Spleen (tissue), 11 donors: ENCODE measurements around the gene LPAR5. TPM values are rescaled to one million over a fixed set of nuclear protein-coding genes. Genes with fewer than 3 reads are reported as not detected.

Source experiments
- DNase-seq: peaks from one replicate; pipeline ENCODE4 v3.0.0-alpha.2; 2020
- H3K27ac ChIP-seq, 8 donors: fragments of 200-600 bp; sonication (generic) in 7 of 8; 1 replicate in 4 of 8; 2 replicates in 4 of 8; pipeline versions ENCODE4 v1.5.0 to v1.8.0; 2016 to 2021; ENCODE audit warnings: inconsistent platforms in 4 of 8, mild to moderate bottlenecking in 4 of 8, moderate library complexity in 1 of 8
- H3K27me3 ChIP-seq, 7 donors: fragments of 200-600 bp; sonication (generic) in 6 of 7; replicated peaks in 1 of 7; 1 replicate in 4 of 7; 2 replicates in 3 of 7; pipeline versions ENCODE4 v1.5.0 to v1.8.0; 2016 to 2021; ENCODE audit warnings: inconsistent platforms in 3 of 7, mild to moderate bottlenecking in 1 of 7
- H3K36me3 ChIP-seq, 6 donors: fragments of 200-600 bp; sonication (generic) in 5 of 6; 1 replicate in 4 of 6; 2 replicates in 2 of 6; pipeline versions ENCODE4 v1.5.0 to v1.8.0; 2016 to 2021; ENCODE audit warnings: inconsistent platforms in 2 of 6
- H3K4me1 ChIP-seq, 6 donors: fragments of 200-600 bp; sonication (generic) in 5 of 6; 1 replicate in 3 of 6; 2 replicates in 3 of 6; pipeline versions ENCODE4 v1.5.0 to v1.8.0; 2016 to 2021; ENCODE audit warnings: inconsistent platforms in 3 of 6
- H3K4me3 ChIP-seq, 8 donors: fragments of 200-600 bp; sonication (generic) in 7 of 8; 1 replicate in 4 of 8; 2 replicates in 4 of 8; pipeline versions ENCODE4 v1.5.0 to v1.8.0; 2016 to 2021; ENCODE audit warnings: inconsistent platforms in 4 of 8, mild to moderate bottlenecking in 4 of 8, moderate library complexity in 2 of 8
- H3K9me3 ChIP-seq, 8 donors: fragments of 200-600 bp; sonication (generic) in 7 of 8; 1 replicate in 4 of 8; 2 replicates in 4 of 8; pipeline versions ENCODE4 v1.5.0 to v1.8.0; 2016 to 2021; ENCODE audit warnings: inconsistent platforms in 4 of 8
- CTCF ChIP-seq, 11 experiments: fragments of 200-600 bp in 7 of 11; fragments of 450-650 bp in 4 of 11; sonication (generic) in 4 of 11; IDR thresholded peaks in 8 of 11; conservative IDR thresholded peaks in 3 of 11; 1 replicate in 7 of 11; 2 replicates in 4 of 11; pipeline versions ENCODE4 v1.4.0 to v1.8.0; 2016 to 2021; ENCODE audit warnings: antibody characterized with exemption in 11 of 11, inconsistent platforms in 4 of 11, mild to moderate bottlenecking in 1 of 11
- POLR2A ChIP-seq, 3 donors: fragments of 450-650 bp; IDR thresholded peaks; one replicate each; pipeline ENCODE4 v1.5.1; 2017; ENCODE audit warnings: antibody characterized with exemption in 3 of 3, mild to moderate bottlenecking in 1 of 3
- POLR2AphosphoS5 ChIP-seq, 3 donors: sonication (generic); formaldehyde crosslinking; IDR thresholded peaks; one replicate each; pipeline ENCODE4 v1.5.1; 2017; ENCODE audit warnings: antibody characterized with exemption in 3 of 3
- WGBS, 5 donors: extraction: QIAGEN DNeasy Blood & Tissue Kit in 3 of 5; methylation state at CpG; one replicate each; pipeline versions ENCODE4 v1.1.5 to v1.1.7; 2013 to 2018; 5-methylcytosine and 5-hydroxymethylcytosine counted together
- intact Hi-C: fragments of 100-400 bp; cut with DNase I; formaldehyde crosslinking; loops from one replicate; pipeline ENCODE4 v1.15.0; 2023; ENCODE audit warnings: low total_unique reads
- polyA plus RNA-seq, 3 donors: library from polyadenylated mRNA; stranded (reverse); fragments of 200-250 nt; gene quantifications; one replicate each; pipeline ENCODE4 v1.2.1, GENCODE V29; 2013
- total RNA-seq, 7 donors: library from RNA; depleted of rRNA in 3 of 7; stranded (reverse); fragments of >200 nt in 3 of 7; fragmentation: NEBNext Ultra II Directional in 4 of 7; extraction: Animal tissue kit (Norgen Biotek cat#: 25700) in 4 of 7; gene quantifications; one replicate each; pipeline versions ENCODE4 v1.1.0 to v1.2.1, GENCODE V29; 2016 to 2021
- donor health status: healthy with polysubstance abuse.
- donor health status: DM: no; HTN: no; CAD: no; lungs with moderate emphysema.
- donor health status: DM: no; HTN: no; CAD: no.
- donor health status: Bipolar disorder and iron deficiency.
- donor health status: healthy.
- donor health status: DM: no; HTN: no; CAD: no.
- donor health status: DM: yes; HTN: yes; CAD: no.

Gene LPAR5
- total and polyA plus RNA-seq, 10 donors, result 10.9 to 26.6 (median 16.0) TPM

- intact Hi-C loops, result no loop called here
- Histone ChIP-seq H3K4me3 (no peak overlapping the region), H3K4me1 (peaks cover 0 to 22% (median 9%) of the 10 kb centered on the region in 6 donors), H3K9me3 (no peaks in the 10 kb centered on the region), H3K27ac (no peak overlapping the region), H3K36me3 (peaks cover 0 to 82% (median 69%) of the 10 kb centered on the region in 6 donors), H3K27me3 (no peaks in the 10 kb centered on the region)
- TF ChIP-seq POLR2A (IDR thresholded peaks at IDR 0.05) (no peak), POLR2AphosphoS5 (IDR thresholded peaks at IDR 0.05) (peak in 1 of 3 donors; percentile 17)
- WGBS, 5 donors, result 89 to 98% (median 94%) methylated on average over 7 to 8 of the region's 8 CpGs
- DNase-seq, result peak; percentile 54
Measured at GRCh38 chr12:6650832-6651231, 15.1 kb upstream of the LPAR5 start.

GRCh38 chr12:6647083-6647604, 11.4 kb upstream of the LPAR5 start, which contains the start of gene ACRBP:
Gene ACRBP (minus strand): TSS chr12:6647432. CDS start chr12:6647366, 66 bp downstream.
- Histone ChIP-seq H3K4me3 (peak within 1 kb of the TSS; percentile 19 to 71 (median 38)), H3K9me3 (peaks cover 0 to 16% (median 4%) of the 10 kb centered on the region in 8 donors), H3K36me3 (peaks cover 0 to 50% (median 39%) of the 10 kb centered on the region in 6 donors), H3K4me1 (peaks cover 17 to 49% (median 35%) of the 10 kb centered on the region in 6 donors), H3K27me3 (no peaks in the 10 kb centered on the region), H3K27ac (peak within 1 kb of the TSS; percentile 58 to 88 (median 74))
- intact Hi-C loops, result no loop called here
- peak; percentile 94 for DNase-seq
- WGBS, 5 donors, result 2 to 10% (median 4%) methylated on average over 35 to 38 of the region's 38 CpGs
- TF ChIP-seq CTCF (IDR thresholded peaks at IDR 0.05 in 8 of 11, conservative IDR thresholded peaks at IDR 0.05 in 3 of 11) (no peak), POLR2AphosphoS5 (IDR thresholded peaks at IDR 0.05) (peak; percentile 82 to 91 (median 89)), POLR2A (IDR thresholded peaks at IDR 0.05) (no peak)

- WGBS, 5 donors, result 57 to 71% (median 64%) methylated on average over 27 to 28 of the region's 28 CpGs
- H3K9me3 ChIP-seq, result peaks cover 0 to 16% (median 4%) of the 10 kb centered on the region in 8 donors
- H3K36me3 ChIP-seq, result peaks cover 0 to 43% (median 34%) of the 10 kb centered on the region in 6 donors
- peaks cover 17 to 49% (median 35%) of the 10 kb centered on the region in 6 donors for H3K4me1 ChIP-seq
- peak overlapping the region; percentile 19 to 71 (median 38) for H3K4me3 ChIP-seq
- TF ChIP-seq POLR2A (IDR thresholded peaks at IDR 0.05), result no peak
- TF ChIP-seq CTCF (IDR thresholded peaks at IDR 0.05 in 8 of 11, conservative IDR thresholded peaks at IDR 0.05 in 3 of 11), result no peak
- no peak for TF ChIP-seq POLR2AphosphoS5 (IDR thresholded peaks at IDR 0.05)
- peak overlapping the region; percentile 58 to 88 (median 74) for H3K27ac ChIP-seq
- intact Hi-C loops, result no loop called here
- no peak for DNase-seq
- no peaks in the 10 kb centered on the region for H3K27me3 ChIP-seq
Measured at GRCh38 chr12:6646276-6647082, 10.7 kb upstream of the LPAR5 start.

- peaks cover 0 to 16% (median 4%) of the 10 kb centered on the region in 8 donors for H3K9me3 ChIP-seq
- no peaks in the 10 kb centered on the region for H3K27me3 ChIP-seq
- DNase-seq, result no peak
- peaks cover 0 to 27% (median 19%) of the 10 kb centered on the region in 6 donors for H3K36me3 ChIP-seq
- peaks cover 17 to 61% (median 38%) of the 10 kb centered on the region in 6 donors for H3K4me1 ChIP-seq
- 58 to 68% (median 65%) methylated on average over 5 of the region's 5 CpGs for WGBS, 5 donors
- intact Hi-C loops, result no loop called here
- H3K4me3 ChIP-seq, result peak overlapping the region in 1 of 8 donors; percentile 44
- TF ChIP-seq POLR2A (IDR thresholded peaks at IDR 0.05) (no peak), CTCF (IDR thresholded peaks at IDR 0.05 in 8 of 11, conservative IDR thresholded peaks at IDR 0.05 in 3 of 11) (peak in 2 of 11 experiments; percentile 9 to 31), POLR2AphosphoS5 (IDR thresholded peaks at IDR 0.05) (no peak)
- H3K27ac ChIP-seq, result peak overlapping the region; percentile 27 to 83 (median 66)
Measured at GRCh38 chr12:6644903-6645302, 9.1 kb upstream of the LPAR5 start.
